HG03354 (cell line): ENCODE data around the gene NRXN2.
"Not testable (repeated sequence)": the region's sequence is repeated elsewhere in the genome, so short reads cannot be mapped to it uniquely, and the experiment has no call there.

Experiments
- ATAC-seq: cut with Tn5 transposase; IDR thresholded peaks from one replicate; pipeline ENCODE4 v1.9.1; 2021; ENCODE audit warnings: mild to moderate bottlenecking; ENCODE audit not compliant: unreplicated experiment, poor library complexity, severe bottlenecking

Gene NRXN2

DNA sequence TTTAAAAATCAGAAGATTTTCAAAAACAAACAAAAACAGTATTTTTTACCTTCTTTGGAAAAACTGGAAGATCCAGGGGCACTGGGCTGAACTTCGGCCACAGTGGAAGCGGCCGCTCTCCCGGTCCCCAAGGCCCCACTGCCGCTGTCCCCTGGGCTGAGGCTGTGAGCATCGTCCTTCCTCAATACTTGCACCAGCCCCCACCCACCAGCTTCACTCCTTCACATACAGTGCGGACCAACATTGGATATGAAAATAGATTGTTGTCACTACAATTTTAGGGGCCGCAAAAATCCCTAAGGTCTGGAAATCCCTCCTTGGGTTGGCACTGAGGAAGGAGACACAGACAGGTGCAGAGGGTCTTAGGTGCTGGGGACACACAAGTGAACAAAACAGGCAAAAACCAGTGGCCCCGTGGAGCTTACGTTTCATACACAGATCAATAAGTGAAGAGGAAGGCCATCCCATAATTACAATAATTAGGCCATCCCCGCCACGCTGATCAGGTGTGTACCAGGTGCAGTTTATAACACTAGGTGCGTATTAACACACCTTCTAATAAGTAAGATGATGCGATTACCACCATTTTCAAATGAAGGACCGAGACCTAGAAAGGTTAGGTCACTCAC lies 160.2 kb downstream of the NRXN2 start:
- no peak for ATAC-seq

DNA sequence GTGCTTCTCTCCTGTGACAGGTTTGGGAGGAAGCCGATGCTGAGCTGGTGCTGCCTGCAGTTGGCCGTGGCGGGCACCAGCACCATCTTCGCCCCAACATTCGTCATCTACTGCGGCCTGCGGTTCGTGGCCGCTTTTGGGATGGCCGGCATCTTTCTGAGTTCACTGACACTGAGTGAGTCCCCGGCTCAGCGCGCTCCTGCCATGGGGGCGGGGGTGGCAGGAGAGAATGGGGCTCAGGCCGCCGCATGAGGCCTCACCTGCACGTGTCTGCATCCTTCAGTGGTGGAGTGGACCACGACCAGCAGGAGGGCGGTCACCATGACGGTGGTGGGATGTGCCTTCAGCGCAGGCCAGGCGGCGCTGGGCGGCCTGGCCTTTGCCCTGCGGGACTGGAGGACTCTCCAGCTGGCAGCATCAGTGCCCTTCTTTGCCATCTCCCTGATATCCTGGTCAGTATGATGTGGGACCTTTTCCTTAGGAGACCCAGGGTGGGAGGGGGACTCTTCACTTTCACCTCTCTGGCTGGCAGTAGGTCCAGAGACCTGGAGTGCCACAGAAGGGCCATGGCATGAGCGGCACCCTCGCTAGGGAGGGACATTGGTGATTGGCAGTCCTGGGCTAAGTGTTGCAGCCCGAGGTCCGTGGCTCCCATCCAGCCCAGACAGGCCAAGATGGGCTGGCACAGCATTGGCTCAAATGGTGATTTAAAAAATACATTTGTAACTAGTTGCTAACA lies 160.8 kb downstream of the NRXN2 start:
- ATAC-seq = no peak

DNA sequence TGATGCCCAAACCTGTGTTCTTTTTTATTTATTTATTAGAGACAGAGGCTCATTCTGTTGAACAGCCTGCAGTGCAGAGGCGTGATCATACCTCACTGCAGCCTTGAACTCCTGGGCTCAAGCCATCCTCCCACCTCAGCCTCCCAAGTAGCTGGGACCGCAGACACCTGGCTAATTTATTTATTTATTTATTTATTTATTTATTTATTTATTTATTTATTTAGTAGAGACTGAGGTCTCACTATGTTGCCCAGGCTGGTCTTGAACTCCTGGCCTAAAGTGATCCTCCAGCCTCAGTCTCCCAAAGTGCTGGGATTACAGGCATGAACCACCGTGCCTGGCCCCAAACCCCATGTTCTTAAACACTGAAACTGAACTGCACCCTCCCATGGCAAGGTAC lies 161.6 kb downstream of the NRXN2 start:
- not testable (repeated sequence) for ATAC-seq

DNA sequence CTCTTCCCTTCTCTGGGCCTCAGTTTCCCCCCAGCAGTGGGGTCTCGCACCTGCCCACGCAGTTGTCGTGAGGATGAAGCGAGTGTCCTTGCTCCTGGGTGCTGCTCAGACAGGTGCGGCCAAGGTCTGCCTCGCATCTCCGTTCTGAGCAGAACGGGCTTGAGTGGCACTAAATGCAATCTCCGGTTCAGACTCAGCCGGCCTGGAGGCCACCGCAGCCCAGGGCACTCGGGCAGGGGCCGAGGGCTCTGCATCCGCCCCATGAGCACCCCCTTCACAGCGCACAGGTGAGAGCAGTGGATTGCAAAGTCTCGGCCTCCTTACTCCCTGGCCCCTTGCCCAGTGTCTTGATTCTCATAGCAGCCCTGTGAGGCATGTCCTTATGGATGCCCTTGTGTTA lies 162.1 kb downstream of the NRXN2 start:
- no peak for ATAC-seq

DNA sequence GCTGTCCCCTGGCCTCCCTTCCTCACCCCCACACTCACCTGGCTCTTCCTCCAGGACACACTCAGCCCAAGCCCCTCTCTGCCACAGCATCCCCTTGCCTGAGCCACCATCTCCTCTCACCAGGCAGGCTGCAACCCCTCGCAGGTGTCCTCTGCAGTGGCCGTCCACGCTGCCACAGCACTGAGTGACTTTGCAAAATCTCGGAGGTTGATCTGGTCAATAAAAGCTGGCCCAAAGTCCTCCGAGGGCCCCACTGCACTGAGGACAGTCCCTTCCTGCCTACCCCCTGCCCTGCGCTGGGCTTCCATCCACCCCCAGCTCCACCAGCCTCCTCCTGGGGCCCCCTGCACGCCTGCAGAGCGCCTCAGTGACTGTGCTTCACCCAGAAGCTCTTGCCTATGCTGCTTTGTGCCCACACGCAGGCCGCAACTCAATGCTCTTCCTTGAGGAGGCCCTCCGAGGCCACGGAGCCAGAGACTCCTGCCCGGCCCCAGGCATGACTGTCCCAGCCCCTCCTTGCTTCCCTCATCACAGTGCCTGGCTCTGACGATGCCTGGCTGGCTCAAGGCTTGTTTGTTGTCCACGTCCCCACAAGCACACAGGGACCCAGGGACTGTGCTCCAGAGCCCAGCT lies 162.7 kb downstream of the NRXN2 start:
- no peak for ATAC-seq

DNA sequence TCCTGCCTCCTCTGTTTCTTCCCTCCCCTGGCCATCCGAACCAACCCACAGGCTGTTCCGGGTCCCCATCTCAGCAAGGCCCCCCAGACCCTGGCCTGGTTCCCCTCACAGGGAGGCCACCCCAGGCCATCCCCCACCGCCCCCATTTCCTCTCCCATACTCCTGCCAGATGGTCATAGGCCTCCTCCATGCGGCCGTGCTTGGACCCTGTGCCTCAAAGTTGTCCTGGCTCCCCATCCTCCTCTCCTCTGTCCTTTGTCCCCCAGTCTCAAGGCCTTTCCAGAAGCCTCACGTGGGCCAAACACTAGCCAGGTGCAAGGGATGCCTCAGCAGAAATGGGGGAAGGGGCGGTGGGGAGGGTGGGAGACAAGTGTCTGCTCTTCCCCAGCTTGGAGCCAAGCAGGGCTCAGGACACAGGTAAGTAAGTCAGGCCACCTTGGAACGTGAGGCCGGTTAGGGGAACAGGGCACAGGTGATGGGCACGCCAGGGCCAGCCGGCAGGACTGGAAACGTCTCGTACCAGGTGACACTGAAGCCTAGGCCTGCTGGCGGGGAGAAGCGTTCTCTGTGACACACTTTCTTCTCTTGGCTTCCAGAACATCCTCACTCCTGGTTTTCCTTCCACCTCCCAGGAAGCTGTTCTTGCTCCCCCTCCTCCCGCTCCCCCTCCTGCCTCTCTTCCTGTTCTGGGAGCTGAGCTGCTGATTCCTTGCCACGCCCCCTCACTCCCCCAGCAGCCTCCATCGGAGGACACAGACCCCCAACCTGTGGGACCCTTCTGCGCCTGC lies 163.5 kb downstream of the NRXN2 start:
- no peak for ATAC-seq

DNA sequence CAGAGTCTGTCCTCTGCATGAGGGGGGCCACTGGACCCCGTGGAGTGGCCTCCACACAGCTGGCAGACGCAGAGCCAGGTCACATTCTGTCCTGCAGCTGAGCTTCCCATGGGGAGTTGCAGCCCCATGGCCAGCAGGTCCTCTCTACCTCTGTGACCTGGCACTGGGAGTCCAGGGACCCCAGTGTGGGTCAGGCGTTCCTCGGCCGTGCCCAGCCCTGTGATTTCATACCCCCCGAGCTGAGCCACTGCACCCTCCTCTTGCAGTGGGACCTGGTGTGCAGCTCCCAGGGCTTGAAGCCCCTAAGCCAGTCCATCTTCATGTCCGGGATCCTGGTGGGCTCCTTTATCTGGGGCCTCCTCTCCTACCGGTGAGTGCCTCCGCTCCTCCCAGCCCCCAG lies 164.1 kb downstream of the NRXN2 start:
- ATAC-seq = no peak

DNA sequence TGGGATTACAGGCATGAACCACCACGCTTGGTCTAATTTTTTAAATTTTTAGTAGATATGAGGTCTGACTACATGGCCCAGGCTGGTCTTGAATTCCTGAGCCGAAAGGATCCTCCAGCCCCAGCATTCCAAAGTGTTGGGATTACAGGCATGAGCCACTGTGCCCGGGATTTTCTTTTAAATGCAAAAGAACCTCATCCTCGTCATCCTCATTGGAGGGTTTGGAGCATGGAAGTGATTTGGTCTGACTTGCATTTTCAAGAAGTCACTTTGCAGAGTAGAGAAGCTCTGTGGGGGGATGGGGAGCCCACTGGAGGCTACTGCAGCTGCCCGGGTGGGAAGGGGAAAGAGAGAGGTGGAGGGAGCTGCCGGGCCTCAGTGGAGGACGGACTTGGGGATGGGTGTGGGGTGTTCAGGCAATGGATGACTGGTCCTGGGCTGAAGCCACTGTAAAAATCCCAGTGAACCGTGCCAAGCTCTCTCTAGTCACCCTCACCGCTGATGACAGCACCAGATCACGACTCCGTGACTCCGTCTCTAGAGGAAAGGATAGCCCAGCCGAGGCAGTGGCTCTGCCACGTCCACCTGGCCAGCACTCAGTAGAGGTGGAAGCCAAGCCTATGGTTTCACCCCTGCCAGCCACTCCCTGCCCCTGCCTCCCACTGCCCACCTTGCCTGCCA lies 164.8 kb downstream of the NRXN2 start:
- ATAC-seq = no peak

DNA sequence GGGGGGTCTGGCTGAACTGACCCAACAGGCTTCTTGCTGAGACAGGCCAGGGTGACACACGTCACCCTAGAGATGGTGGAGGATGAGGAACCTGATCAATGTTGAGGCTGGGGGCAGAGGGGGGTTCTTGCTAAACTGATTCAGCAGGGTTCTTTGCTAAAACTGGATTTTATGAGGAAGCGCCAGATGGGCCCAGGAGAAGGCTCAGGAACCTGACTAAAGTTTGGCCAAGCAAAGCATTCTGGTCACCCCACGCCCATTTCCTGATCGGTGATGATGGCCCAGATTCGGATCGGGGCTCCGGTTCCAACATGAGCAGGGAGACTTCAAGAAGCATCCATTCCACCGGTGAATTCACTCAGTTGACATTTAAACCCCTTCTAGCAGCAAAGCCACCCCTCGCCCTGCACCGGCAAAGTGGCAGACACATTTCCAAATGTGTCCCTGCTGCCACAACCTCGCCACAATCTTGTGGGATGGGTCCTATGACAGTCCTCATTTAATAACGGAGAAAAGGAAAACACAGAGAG lies 166.2 kb downstream of the NRXN2 start:
- ATAC-seq = no peak
